BJ (cell line): Measurements from ENCODE around the gene USP33. TPM values are rescaled to one million over a fixed set of nuclear protein-coding genes. Genes with fewer than 3 reads are reported as not detected.
"Not testable (repeated sequence)": the region's sequence is repeated elsewhere in the genome, so short reads cannot be mapped to it uniquely, and the experiment has no call there.

Source experiments
- CTCF ChIA-PET: fragments of 350-600 bp; formaldehyde crosslinking; extraction: SDS; loops from one replicate; lab custom pipeline; 2021; ENCODE audit warnings: antibody characterized with exemption, inconsistent platforms; lab: Yijun Ruan, JAX
- POLR2A ChIA-PET: fragments of 300-600 bp; sonication (Branson Sonifier 250); formaldehyde crosslinking; extraction: SDS; loops from one replicate; lab custom pipeline; 2021; ENCODE audit warnings: antibody characterized with exemption; lab: Charles Lee
- DNase-seq: peaks from one replicate; pipeline ENCODE4 v3.0.0-alpha.2; 2011; ENCODE audit warnings: low read depth
- H3K27me3 ChIP-seq: 2 replicates; pipeline ENCODE4 v1.6.0; 2011; ENCODE audit warnings: low read length; ENCODE audit not compliant: control insufficient read depth, insufficient read depth
- H3K36me3 ChIP-seq: 2 replicates; pipeline ENCODE4 v1.5.1; 2011; ENCODE audit warnings: low read length; ENCODE audit not compliant: control insufficient read depth, insufficient read depth
- H3K4me3 ChIP-seq: 2 replicates; pipeline ENCODE4 v1.5.1; 2011; ENCODE audit warnings: low read depth, mild to moderate bottlenecking, control low read depth, low read length
- CTCF ChIP-seq: IDR thresholded peaks from 2 replicates; pipeline ENCODE4 v1.5.1; 2011; ENCODE audit warnings: low read depth, mild to moderate bottlenecking, control low read depth, inconsistent platforms, low read length, moderate library complexity; ENCODE audit not compliant: insufficient read depth
- polyA plus RNA-seq: library from polyadenylated mRNA; depleted of rRNA; stranded (reverse); fragments of >200 nt; gene quantifications from 2 replicates; pipeline ENCODE4 v1.2.3, GENCODE V29; 2011

The USP33 gene
- polyA plus RNA-seq, 1 experiment = 31.3 TPM

- Histone ChIP-seq H3K27me3 (no peaks in the 10 kb centered on the region), H3K4me3 (no peak overlapping the region), H3K36me3 (peaks cover 1% of the 10 kb centered on the region; the same call in 1 of the 2 replicates)
- TF ChIP-seq CTCF = no peak
- DNase-seq = no peak
- POLR2A ChIA-PET = no interaction called here
- CTCF ChIA-PET = interaction anchor here (1.5 kb wide), 1 partner anchor 10 kb away, joined by 4 read pairs; no protein-coding TSS in a partner anchor
Measured at GRCh38 chr1:77756052-77756754, 3.4 kb downstream of the USP33 start.

- CTCF ChIA-PET = interaction anchor here (1.1 kb wide), 1 partner anchor 10 kb away, joined by 3 read pairs; no protein-coding TSS in a partner anchor
- not testable (repeated sequence) for DNase-seq
Measured at GRCh38 chr1:77749489-77749888, 10.2 kb downstream of the USP33 start.

GRCh38 chr1:77744576-77744975 is 15.1 kb downstream of the USP33 start:
- Histone ChIP-seq H3K27me3 (no peaks in the 10 kb centered on the region), H3K36me3 (peaks cover 5% of the 10 kb centered on the region; the same call in 1 of the 2 replicates), H3K4me3 (no peak overlapping the region)
- no peak for DNase-seq
- CTCF ChIA-PET = interaction anchor here (1.6 kb wide), 1 partner anchor 11 kb away, joined by 3 read pairs; no protein-coding TSS in a partner anchor
- no peak for TF ChIP-seq CTCF
- POLR2A ChIA-PET = no interaction called here

More at GRCh38 chr1:77749489-77749888, 10.2 kb downstream of the USP33 start:
- H3K4me3 ChIP-seq, H3K36me3 ChIP-seq, POLR2A ChIA-PET, H3K27me3 ChIP-seq: not testable (repeated sequence)

GRCh38 chr1:77742011-77742555 is 17.6 kb downstream of the USP33 start:
- H3K4me3 ChIP-seq = no peak overlapping the region
- ChIA-PET CTCF (interaction anchor here (0.6 kb wide), 1 partner anchor 209 kb away, joined by 3 read pairs; no protein-coding TSS in a partner anchor), POLR2A (no interaction called here)
- no peak for DNase-seq
- no peak for TF ChIP-seq CTCF
- no peaks in the 10 kb centered on the region for H3K27me3 ChIP-seq
- H3K36me3 ChIP-seq = peaks cover 5% of the 10 kb centered on the region; the same call in 1 of the 2 replicates

GRCh38 chr1:77741316-77741715 is 18.3 kb downstream of the USP33 start:
- CTCF ChIA-PET = interaction anchor here (0.6 kb wide), 1 partner anchor 80 kb away, joined by 3 read pairs; no protein-coding TSS in a partner anchor
- no peak for TF ChIP-seq CTCF
- POLR2A ChIA-PET = no interaction called here
- Histone ChIP-seq H3K27me3 (no peaks in the 10 kb centered on the region), H3K36me3 (peaks cover 5% of the 10 kb centered on the region; the same call in 1 of the 2 replicates), H3K4me3 (no peak overlapping the region)
- no peak for DNase-seq
